Astrocyte (in vitro differentiated cells and primary cell): ENCODE measurements around the gene EPB41.

Experiments used
- CTCF ChIP-seq: IDR thresholded peaks from 2 replicates; pipeline ENCODE4 v1.5.1; 2011; ENCODE audit warnings: low read depth, mild to moderate bottlenecking, inconsistent platforms, low read length, moderate library complexity; ENCODE audit not compliant: insufficient read depth
- EZH2 ChIP-seq: IDR thresholded peaks from 2 replicates; pipeline ENCODE4 v1.6.1; 2012; ENCODE audit warnings: mild to moderate bottlenecking, low read length, inconsistent platforms; ENCODE audit not compliant: insufficient read depth

DNA sequence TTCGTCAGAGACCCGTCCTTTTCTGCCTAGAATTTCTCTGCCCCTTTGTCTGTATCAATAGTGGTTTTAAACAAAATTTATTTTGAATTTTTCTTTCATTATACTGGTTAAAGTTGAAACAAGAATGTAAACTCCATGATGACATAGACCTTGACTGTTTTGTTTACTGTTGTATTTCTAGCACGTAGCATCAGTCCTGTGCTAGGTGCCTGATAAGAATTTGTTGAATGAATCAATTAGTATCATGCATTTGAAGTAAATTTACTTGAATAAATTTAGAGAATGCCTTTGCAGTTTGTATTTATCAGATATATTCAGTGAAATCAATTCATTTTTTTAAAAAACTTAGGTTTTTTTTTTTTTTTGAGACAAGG lies 69.9 kb downstream of the EPB41 start:
- no peak for TF ChIP-seq EZH2
- no peak for TF ChIP-seq CTCF
